ENCODE measurements around the gene PRKCH.

PRKCH gene

DNA sequence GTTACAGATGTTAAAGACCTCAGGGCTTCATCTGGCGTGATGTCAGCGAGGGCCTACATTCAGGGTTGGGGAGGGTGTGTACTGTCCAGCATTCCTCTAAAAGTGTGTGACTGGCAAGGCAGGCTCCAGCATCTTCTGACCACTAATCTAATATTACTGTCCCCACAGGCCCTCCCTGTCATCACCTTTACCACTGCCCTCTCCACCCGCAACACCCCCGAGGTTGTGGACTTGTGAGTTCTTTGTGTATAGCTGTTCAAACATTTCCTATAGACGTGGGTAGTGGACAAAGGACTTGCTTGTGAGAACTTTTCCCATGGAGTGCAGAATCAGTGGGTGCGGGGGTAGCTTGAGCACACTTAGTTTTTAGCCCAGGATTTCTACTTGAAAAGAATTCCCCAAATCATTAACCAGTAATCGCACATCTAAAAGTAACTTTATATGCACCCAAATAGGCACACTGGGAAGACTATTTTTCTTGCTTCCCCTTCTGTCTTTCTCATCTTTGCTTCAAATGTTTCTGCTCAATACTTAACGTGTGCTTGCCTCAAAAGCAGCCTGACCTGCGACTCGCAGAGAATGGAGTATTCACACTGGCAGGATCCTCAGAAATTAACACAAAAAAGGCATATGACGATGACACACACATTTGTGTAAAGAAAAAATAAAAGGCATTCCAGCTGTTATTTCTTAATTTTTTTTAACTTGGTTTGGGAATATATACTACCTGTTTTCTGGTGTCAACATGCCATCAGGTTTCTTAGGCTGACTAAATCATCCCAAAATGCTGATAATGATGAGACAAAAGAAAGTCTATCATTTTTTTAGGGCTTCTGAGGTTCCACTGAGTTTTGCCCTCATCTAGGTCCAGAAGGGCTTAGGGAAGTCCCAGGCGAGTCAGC, 215.5 kb downstream of the PRKCH start:
- no peak for DNase-seq (ENCODE audit: low read depth)
- no peak overlapping the region for H3K4me3 ChIP-seq (ENCODE audit: low read depth, low read length)
- TF ChIP-seq, protein P1, sequence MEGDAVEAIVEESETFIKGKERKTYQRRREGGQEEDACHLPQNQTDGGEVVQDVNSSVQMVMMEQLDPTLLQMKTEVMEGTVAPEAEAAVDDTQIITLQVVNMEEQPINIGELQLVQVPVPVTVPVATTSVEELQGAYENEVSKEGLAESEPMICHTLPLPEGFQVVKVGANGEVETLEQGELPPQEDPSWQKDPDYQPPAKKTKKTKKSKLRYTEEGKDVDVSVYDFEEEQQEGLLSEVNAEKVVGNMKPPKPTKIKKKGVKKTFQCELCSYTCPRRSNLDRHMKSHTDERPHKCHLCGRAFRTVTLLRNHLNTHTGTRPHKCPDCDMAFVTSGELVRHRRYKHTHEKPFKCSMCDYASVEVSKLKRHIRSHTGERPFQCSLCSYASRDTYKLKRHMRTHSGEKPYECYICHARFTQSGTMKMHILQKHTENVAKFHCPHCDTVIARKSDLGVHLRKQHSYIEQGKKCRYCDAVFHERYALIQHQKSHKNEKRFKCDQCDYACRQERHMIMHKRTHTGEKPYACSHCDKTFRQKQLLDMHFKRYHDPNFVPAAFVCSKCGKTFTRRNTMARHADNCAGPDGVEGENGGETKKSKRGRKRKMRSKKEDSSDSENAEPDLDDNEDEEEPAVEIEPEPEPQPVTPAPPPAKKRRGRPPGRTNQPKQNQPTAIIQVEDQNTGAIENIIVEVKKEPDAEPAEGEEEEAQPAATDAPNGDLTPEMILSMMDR (IDR thresholded peaks at IDR 0.05; ENCODE audit: low read depth, low read length, missing control alignments): no peak

GRCh38 chr14:61537563-61538463, 216.4 kb downstream of the PRKCH start:
- TF ChIP-seq, protein P1 (IDR thresholded peaks at IDR 0.05; ENCODE audit: low read depth, low read length, missing control alignments): no peak
- no peak overlapping the region for H3K4me3 ChIP-seq (ENCODE audit: low read depth, low read length)
- DNase-seq (ENCODE audit: low read depth): no peak

DNA sequence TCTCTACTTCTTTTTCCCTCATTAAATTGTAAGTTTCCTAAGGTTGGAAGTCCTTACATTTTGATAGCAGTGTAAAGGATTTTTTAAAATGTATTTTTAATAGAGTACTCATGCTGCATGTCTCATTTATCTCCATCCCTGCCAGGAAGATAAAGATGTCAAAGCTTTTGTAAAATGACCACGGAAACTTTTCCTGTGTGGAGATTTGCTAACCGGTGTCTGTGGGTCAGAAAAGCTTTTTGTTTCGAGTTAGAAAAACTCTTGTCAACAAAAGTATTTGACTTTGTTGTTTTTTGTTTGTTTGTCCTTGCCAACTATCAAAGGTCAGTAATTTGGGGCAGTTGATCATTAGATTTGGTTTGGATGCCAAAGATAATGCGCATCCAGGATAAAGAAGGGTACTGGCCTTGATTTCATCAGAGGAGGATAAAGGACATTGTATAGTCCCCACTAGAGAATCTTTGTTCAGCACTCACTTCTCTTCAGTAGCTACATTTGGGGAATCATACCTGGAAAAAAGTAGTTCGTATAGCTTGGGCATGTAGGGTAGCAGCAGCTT, 217.2 kb downstream of the PRKCH start:
- H3K4me3 ChIP-seq (ENCODE audit: low read depth, low read length): no peak overlapping the region
- TF ChIP-seq, protein P1 (IDR thresholded peaks at IDR 0.05; ENCODE audit: low read depth, low read length, missing control alignments): no peak
- DNase-seq (ENCODE audit: low read depth): no peak

- H3K4me3 ChIP-seq (ENCODE audit: low read depth, low read length): no peak overlapping the region
- no peak for DNase-seq (ENCODE audit: low read depth)
- TF ChIP-seq, protein P1 (IDR thresholded peaks at IDR 0.05; ENCODE audit: low read depth, low read length, missing control alignments): no peak
Measured at GRCh38 chr14:61539631-61540030, 218.3 kb downstream of the PRKCH start.

- H3K4me3 ChIP-seq (ENCODE audit: low read depth, low read length): no peak overlapping the region
- DNase-seq (ENCODE audit: low read depth): no peak
- TF ChIP-seq, protein P1 (IDR thresholded peaks at IDR 0.05; ENCODE audit: low read depth, low read length, missing control alignments): no peak
Measured at GRCh38 chr14:61540931-61541330, 219.6 kb downstream of the PRKCH start.

- TF ChIP-seq, protein P1 (IDR thresholded peaks at IDR 0.05; ENCODE audit: low read depth, low read length, missing control alignments): no peak
- DNase-seq (ENCODE audit: low read depth): no peak
- no peak overlapping the region for H3K4me3 ChIP-seq (ENCODE audit: low read depth, low read length)
Measured at GRCh38 chr14:61542848-61543790, 221.7 kb downstream of the PRKCH start.
